ENCODE measurements around the gene PIR. TPM values are rescaled to one million over a fixed set of nuclear protein-coding genes. Genes with fewer than 3 reads are reported as not detected.

The PIR gene
- total RNA-seq, 1 experiment from 2014 or later = 27.5 TPM

GRCh38 chrX:15498741-15499140 lies 5.6 kb upstream of the PIR start:
- Histone ChIP-seq H3K27me3 (ENCODE audit: insufficient read depth, low read length) (no peaks in the 10 kb centered on the region), H2AFZ (ENCODE audit: low read depth, low read length, poor library complexity, severe bottlenecking) (no peak overlapping the region), H3K9me2 (ENCODE audit: insufficient read depth) (no peaks in the 10 kb centered on the region), H3K27ac (ENCODE audit: low read depth, low read length) (no peak overlapping the region), H3K4me3 (replicated peaks in 1 of 2; ENCODE audit: low read depth in 1 of 2, low read length in 2 of 2) (no peak overlapping the region), H4K20me1 (ENCODE audit: insufficient read depth) (no peaks in the 10 kb centered on the region), H3K9me3 (ENCODE audit: control insufficient read depth in 1 of 2, insufficient read depth in 1 of 2, low read depth in 1 of 2, low read length in 2 of 2) (no peaks in the 10 kb centered on the region), H3K4me2 (ENCODE audit: low read length) (no peak overlapping the region), H3K79me2 (ENCODE audit: insufficient read depth, low read length) (no peaks in the 10 kb centered on the region), H3K36me3 (ENCODE audit: control insufficient read depth in 1 of 2, insufficient read depth in 2 of 2, low read length in 2 of 2) (no peaks in the 10 kb centered on the region), H3K4me1 (ENCODE audit: control insufficient read depth in 1 of 2, insufficient read depth in 2 of 2, low read length in 2 of 2) (peaks cover 0 to 3% of the 10 kb centered on the region in 2 experiments; a peak in 1 of 4 replicates), H3K9ac (ENCODE audit: low read length) (no peak overlapping the region)
- intact Hi-C loops (cut with micrococcal nuclease) = loop anchor here (1.0 to 10.0 kb wide), 2 partner anchors 67 to 146 kb away; no protein-coding TSS in a partner anchor
- ChIA-PET RAD21 (ENCODE audit: low non-redundant PET in 1 of 2, low total read pairs in 2 of 2, uncharacterized antibody in 2 of 2, unreplicated experiment in 2 of 2) (interaction anchor here in 1 of 2 experiments (0.7 kb wide), 1 partner anchor 142 kb away, joined by 5 read pairs; no protein-coding TSS in a partner anchor), POLR2A (no interaction called here), CTCF (no interaction called here)
- ATAC-seq (no peak), DNase-seq (ENCODE audit: low read depth, low spot score) (no peak)
- BruUV-seq (replicated peaks) = no TSS peak
- no peak for TF ChIP-seq CTCF (IDR thresholded peaks at IDR 0.05 in 2 of 3, conservative IDR thresholded peaks at IDR 0.05 in 1 of 3; ENCODE audit: borderline replicate concordance in 1 of 3, insufficient read depth in 1 of 3, low read depth in 2 of 3, low read length in 2 of 3)
- no peak for TF ChIP-seq CBX3 (IDR thresholded peaks at IDR 0.05; ENCODE audit: low read depth)
- TF ChIP-seq CEBPB (IDR thresholded peaks at IDR 0.05; ENCODE audit: low read depth) = no peak
- no peak for TF ChIP-seq EGR1 (IDR thresholded peaks at IDR 0.05; ENCODE audit: low read depth)
- TF ChIP-seq POLR2A (IDR thresholded peaks at IDR 0.05; ENCODE audit: borderline replicate concordance, extremely low read depth, insufficient read depth, insufficient read length) = no peak
- no peak for TF ChIP-seq EZH2 (IDR thresholded peaks at IDR 0.05)
- TF ChIP-seq ELF1 (IDR thresholded peaks at IDR 0.05; ENCODE audit: borderline replicate concordance, low read depth) = no peak
- TF ChIP-seq POLR2AphosphoS5 (IDR thresholded peaks at IDR 0.05; ENCODE audit: low read depth, low read length) = no peak
- TF ChIP-seq ZBTB33 (IDR thresholded peaks at IDR 0.05; ENCODE audit: extremely low read depth, insufficient replicate concordance, low read length) = no peak
- TF ChIP-seq SIN3A (IDR thresholded peaks at IDR 0.05; ENCODE audit: low read depth) = no peak
- no peak for TF ChIP-seq YY1 (IDR thresholded peaks at IDR 0.05; ENCODE audit: extremely low read depth, insufficient replicate concordance, low read depth, low read length)

Measured in HCT116 (cell line).